Motor neuron (in vitro differentiated cells): ENCODE data around the gene CAMK2N1. TPM values are rescaled to one million over a fixed set of nuclear protein-coding genes. Genes with fewer than 3 reads are reported as not detected.

Experiments
- total RNA-seq, 8 experiments: library from RNA; unstranded; fragments of 300-600 nt; gene quantifications; 2 replicates each; pipeline versions ENCODE4 v1.2.3 to v1.2.4, GENCODE V29; 2022

The CAMK2N1 gene
- total RNA-seq, 8 experiments from 2014 or later = 2.9 to 120 (median 61.0) TPM

Other genes starting within 250 kb of the CAMK2N1 start
- 1 to 10 TPM in 2 of 8 experiments, under 1 TPM in 4, not detected in 2; 0.21 to 1.3 (median 0.63) TPM for gene VWA5B1, start 195.3 kb downstream of the CAMK2N1 start, total RNA-seq
- 10 to 100 TPM; 21.0 to 36.3 (median 29.5) TPM for gene MUL1, start 21.9 kb upstream of the CAMK2N1 start, total RNA-seq
- 1 to 10 TPM in 5 of 8 experiments, under 1 TPM in 3; 0.13 to 4.1 (median 1.8) TPM for gene FAM43B, start 66.4 kb upstream of the CAMK2N1 start, total RNA-seq
- gene CDA, start 102.9 kb upstream of the CAMK2N1 start, total RNA-seq = under 1 TPM in 1 of 8 experiments, not detected in 7; 0.61 TPM
- 100 to 1,000 TPM in 1 of 8 experiments, 10 to 100 TPM in 7; 22.7 to 117 (median 51.4) TPM for gene PINK1, start 147.2 kb upstream of the CAMK2N1 start, total RNA-seq
- gene DDOST, start 175.2 kb upstream of the CAMK2N1 start, total RNA-seq = 100 to 1,000 TPM; 156 to 335 (median 187) TPM
- gene KIF17, start 231.8 kb upstream of the CAMK2N1 start, total RNA-seq = 10 to 100 TPM in 2 of 8 experiments, 1 to 10 TPM in 3, under 1 TPM in 3; 0.18 to 12.1 (median 6.8) TPM
- 1 to 10 TPM in 5 of 8 experiments, under 1 TPM in 3; 0.31 to 8.0 (median 2.9) TPM for gene SH2D5, start 246.5 kb upstream of the CAMK2N1 start, total RNA-seq